ENCODE data around the gene C11orf86. TPM values are rescaled to one million over a fixed set of nuclear protein-coding genes. Genes with fewer than 3 reads are reported as not detected.

The C11orf86 gene
- total RNA-seq, 1 donor from 2014 or later, result not detected

GRCh38 chr11:67024966-67025365 is 49.9 kb downstream of the C11orf86 start:
- no peaks in the 10 kb centered on the region for H3K36me3 Mint-ChIP-seq (ENCODE audit: low read depth)
- DNase-seq (ENCODE audit: low spot score), result no peak
- H3K4me3 Mint-ChIP-seq (ENCODE audit: low read depth), result no peak overlapping the region
- H3K4me1 Mint-ChIP-seq (ENCODE audit: low read depth), result peaks cover 15% of the 10 kb centered on the region
- intact Hi-C loops (cut with micrococcal nuclease), result no loop called here
- H3K27ac Mint-ChIP-seq, result no peak overlapping the region
- H3K9me3 Mint-ChIP-seq, result no peaks in the 10 kb centered on the region
- peaks cover 60% of the 10 kb centered on the region for H3K27me3 Mint-ChIP-seq (ENCODE audit: low read depth)

DNA sequence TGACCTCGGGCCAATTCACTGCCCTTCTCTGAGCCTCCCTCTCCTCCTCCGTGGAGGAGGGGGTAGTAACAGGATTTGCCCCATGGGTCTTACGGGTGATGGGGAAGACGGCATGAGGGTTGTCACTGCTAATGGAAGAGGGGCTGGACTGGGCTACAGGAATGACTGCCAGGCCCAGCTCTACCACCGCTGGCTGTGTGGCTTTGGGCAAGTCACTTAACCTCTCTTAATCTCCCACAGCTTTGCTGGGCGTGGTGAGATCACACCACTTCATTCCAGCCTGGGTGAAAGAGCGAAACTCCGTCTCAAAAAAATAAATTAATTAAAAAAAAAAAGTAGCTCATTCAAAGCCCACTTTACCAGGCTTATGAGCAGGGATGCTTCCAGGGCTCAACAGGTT is 50.6 kb downstream of the C11orf86 start:
- Mint-ChIP-seq H3K4me3 (ENCODE audit: low read depth) (no peak overlapping the region), H3K27ac (no peak overlapping the region), H3K4me1 (ENCODE audit: low read depth) (peaks cover 15% of the 10 kb centered on the region), H3K9me3 (no peaks in the 10 kb centered on the region), H3K36me3 (ENCODE audit: low read depth) (no peaks in the 10 kb centered on the region), H3K27me3 (ENCODE audit: low read depth) (peaks cover 62% of the 10 kb centered on the region)
- no peak for DNase-seq (ENCODE audit: low spot score)
- intact Hi-C loops (cut with micrococcal nuclease), result no loop called here

Other genes starting within 250 kb of the C11orf86 start
- gene SPTBN2, start 246.1 kb upstream of the C11orf86 start, total RNA-seq, result 0.73 and 0.99 TPM in 2 replicates
- gene RCE1, start 131.9 kb upstream of the C11orf86 start, total RNA-seq, result 27.5 and 27.8 TPM in 2 replicates
- 48.9 and 50.3 TPM in 2 replicates for gene LRFN4, start 118.2 kb upstream of the C11orf86 start, total RNA-seq
- gene PC, start 16.9 kb upstream of the C11orf86 start, total RNA-seq, result 15.4 and 18.0 TPM in 2 replicates
- not detected in 2 replicates for gene SYT12, start 47.8 kb downstream of the C11orf86 start, total RNA-seq
- 0.30 and 0.39 TPM in 2 replicates for gene RHOD, start 81.5 kb downstream of the C11orf86 start, total RNA-seq
- 96.0 and 107 TPM in 2 replicates for gene KDM2A, start 144.0 kb downstream of the C11orf86 start, total RNA-seq

Measured in activated T-helper 2 cell treated with anti-CD3 and anti-CD28 coated beads, Interferon-gamma antibody, Interleukin-2, Interleukin-4, amounts not matched to agents 10 μg/mL and 5 μg/mL and 100 μg/mL, durations not matched to agents 14 hours and 24 hours and 36 hours (primary cell).